ENCODE data around the gene TSPAN18.

DNA sequence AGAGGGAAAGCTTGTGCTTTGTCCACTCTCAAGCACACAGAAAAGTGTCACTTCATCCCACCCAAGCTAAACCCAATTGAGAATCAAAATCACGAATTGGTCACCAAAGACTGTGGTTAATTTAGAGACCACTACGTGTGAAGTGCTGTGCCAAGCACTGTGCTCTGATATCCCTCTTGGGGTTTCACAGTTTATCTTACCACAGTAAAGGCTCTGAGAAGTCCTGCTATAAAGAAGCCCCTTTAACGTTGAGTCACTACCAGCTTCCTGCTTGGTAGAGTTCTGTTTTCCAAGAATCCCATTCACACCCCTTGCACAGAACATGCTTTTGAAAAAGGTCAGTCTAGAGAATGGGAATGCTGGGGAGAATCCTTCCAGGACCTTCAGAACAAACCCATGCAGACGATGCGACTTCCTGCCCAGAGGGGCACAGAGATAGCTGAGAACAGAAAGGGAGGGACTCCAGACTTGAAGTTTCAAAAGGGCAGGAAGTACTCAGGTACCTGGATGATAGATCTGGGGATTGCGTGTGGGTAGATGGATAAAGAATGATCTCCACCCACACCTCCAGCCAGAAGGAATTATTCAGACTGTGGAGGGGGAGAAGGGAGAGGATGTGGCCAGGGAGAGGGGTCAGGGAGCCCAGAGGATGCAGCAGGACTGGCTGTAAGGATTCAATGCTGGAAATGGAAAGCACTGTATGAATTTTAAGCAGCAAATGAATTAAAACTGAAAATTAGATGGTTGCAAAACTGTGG lies 18.1 kb upstream of the TSPAN18 start:
- TF ChIP-seq CTCF (IDR thresholded peaks at IDR 0.05): no peak
- TF ChIP-seq SIN3A (IDR thresholded peaks at IDR 0.05; ENCODE audit: borderline replicate concordance, insufficient read depth, low read depth, low read length): no peak
- TF ChIP-seq, protein P1, sequence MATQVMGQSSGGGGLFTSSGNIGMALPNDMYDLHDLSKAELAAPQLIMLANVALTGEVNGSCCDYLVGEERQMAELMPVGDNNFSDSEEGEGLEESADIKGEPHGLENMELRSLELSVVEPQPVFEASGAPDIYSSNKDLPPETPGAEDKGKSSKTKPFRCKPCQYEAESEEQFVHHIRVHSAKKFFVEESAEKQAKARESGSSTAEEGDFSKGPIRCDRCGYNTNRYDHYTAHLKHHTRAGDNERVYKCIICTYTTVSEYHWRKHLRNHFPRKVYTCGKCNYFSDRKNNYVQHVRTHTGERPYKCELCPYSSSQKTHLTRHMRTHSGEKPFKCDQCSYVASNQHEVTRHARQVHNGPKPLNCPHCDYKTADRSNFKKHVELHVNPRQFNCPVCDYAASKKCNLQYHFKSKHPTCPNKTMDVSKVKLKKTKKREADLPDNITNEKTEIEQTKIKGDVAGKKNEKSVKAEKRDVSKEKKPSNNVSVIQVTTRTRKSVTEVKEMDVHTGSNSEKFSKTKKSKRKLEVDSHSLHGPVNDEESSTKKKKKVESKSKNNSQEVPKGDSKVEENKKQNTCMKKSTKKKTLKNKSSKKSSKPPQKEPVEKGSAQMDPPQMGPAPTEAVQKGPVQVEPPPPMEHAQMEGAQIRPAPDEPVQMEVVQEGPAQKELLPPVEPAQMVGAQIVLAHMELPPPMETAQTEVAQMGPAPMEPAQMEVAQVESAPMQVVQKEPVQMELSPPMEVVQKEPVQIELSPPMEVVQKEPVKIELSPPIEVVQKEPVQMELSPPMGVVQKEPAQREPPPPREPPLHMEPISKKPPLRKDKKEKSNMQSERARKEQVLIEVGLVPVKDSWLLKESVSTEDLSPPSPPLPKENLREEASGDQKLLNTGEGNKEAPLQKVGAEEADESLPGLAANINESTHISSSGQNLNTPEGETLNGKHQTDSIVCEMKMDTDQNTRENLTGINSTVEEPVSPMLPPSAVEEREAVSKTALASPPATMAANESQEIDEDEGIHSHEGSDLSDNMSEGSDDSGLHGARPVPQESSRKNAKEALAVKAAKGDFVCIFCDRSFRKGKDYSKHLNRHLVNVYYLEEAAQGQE (IDR thresholded peaks at IDR 0.05; ENCODE audit: insufficient read depth in 1 of 2, low read depth in 2 of 2, low read length in 1 of 2): no peak
- no peak for TF ChIP-seq POLR2AphosphoS5 (IDR thresholded peaks at IDR 0.05; ENCODE audit: low read depth, low read length)
- TF ChIP-seq TCF7L2 (IDR thresholded peaks at IDR 0.05; ENCODE audit: low read depth, low read length): no peak

Measured in Panc1 (cell line).